A549 (cell line): ENCODE measurements around the gene NPFFR1. TPM values are rescaled to one million over a fixed set of nuclear protein-coding genes. Genes with fewer than 3 reads are reported as not detected.

ENCODE experiments used
- ATAC-seq, 2 experiments: fragments of 200-7000 bp in 1 of 2; fragments of >200 bp in 1 of 2; cut with Nextera tagmentation in 1 of 2; cut with Tn5 transposase in 1 of 2; 3 replicates each; pipeline versions ENCODE4 v1.8.0 to v1.9.1; 2018 to 2020; ENCODE audit warnings: mild to moderate bottlenecking in 1 of 2, moderate library complexity in 1 of 2
- CTCF ChIA-PET: fragments of 300-600 bp; sonication (Branson Sonifier 250); formaldehyde crosslinking; extraction: SDS; loops from one replicate; lab custom pipeline; 2021; ENCODE audit warnings: antibody characterized with exemption, inconsistent platforms; lab: Yijun Ruan, JAX
- POLR2A ChIA-PET: fragments of 350-600 bp; formaldehyde crosslinking; extraction: SDS; loops from one replicate; lab custom pipeline; 2021; ENCODE audit warnings: antibody characterized with exemption, inconsistent platforms; lab: Yijun Ruan, JAX
- DNase-seq, 2 experiments: peaks; one replicate each; pipeline versions ENCODE4 v3.0.0 to v3.0.0-alpha.2; 2011 to 2016; ENCODE audit warnings: low read depth in 1 of 2, low spot score in 1 of 2
- FAIRE-seq: peaks from 2 replicates; lab custom pipeline; 2011; peaks lifted over from hg19 to GRCh38; lab: Jason Lieb, UNC
- H3K27ac ChIP-seq, 2 experiments: fragments of >200 bp; sonication (Bioruptor Twin); formaldehyde crosslinking; 3 replicates each; pipeline ENCODE4 v1.5.1; 2016 to 2017
- H3K4me1 ChIP-seq: fragments of >200 bp; sonication (Bioruptor Twin); formaldehyde crosslinking; 3 replicates; pipeline ENCODE4 v1.6.1; 2016
- H3K4me2 ChIP-seq: fragments of >200 bp; sonication (Bioruptor Twin); formaldehyde crosslinking; 3 replicates; pipeline ENCODE4 v1.6.1; 2016
- H3K4me3 ChIP-seq: fragments of >200 bp; sonication (Bioruptor Twin); formaldehyde crosslinking; 3 replicates; pipeline ENCODE4 v1.5.1; 2016
- H3K9me3 ChIP-seq: fragments of >200 bp; sonication (Bioruptor Twin); formaldehyde crosslinking; 3 replicates; pipeline ENCODE4 v1.6.1; 2016
- BHLHE40 ChIP-seq: IDR thresholded peaks from 2 replicates; pipeline ENCODE4 v1.6.1; 2012; ENCODE audit warnings: low read depth, low read length, inconsistent platforms
- FOSL2 ChIP-seq, 2 experiments: fragments of 450-650 bp in 1 of 2; fragments of >200 bp in 1 of 2; sonication (Bioruptor Twin) in 1 of 2; formaldehyde crosslinking; IDR thresholded peaks; 2 replicates each; pipeline versions ENCODE4 v1.5.0 to v1.6.1; 2016 to 2020; ENCODE audit warnings: mild to moderate bottlenecking in 1 of 2, moderate library complexity in 1 of 2
- GATA3 ChIP-seq: IDR thresholded peaks from 2 replicates; pipeline ENCODE4 v1.6.1; 2012; ENCODE audit warnings: borderline replicate concordance
- HDAC2 ChIP-seq: fragments of 200-600 bp; sonication (generic); IDR thresholded peaks from 2 replicates; pipeline ENCODE4 v1.6.1; 2016
- HOXB13 ChIP-seq: fragments of 250-450 bp; sonication (Bioruptor Pico); IDR thresholded peaks from 2 replicates; pipeline ENCODE4 v1.5.0; 2020; ENCODE audit warnings: low read depth, mild to moderate bottlenecking, moderate library complexity
- JUNB ChIP-seq: fragments of >200 bp; sonication (Bioruptor Twin); formaldehyde crosslinking; IDR thresholded peaks from 2 replicates; pipeline ENCODE4 v1.6.1; 2016
- MYC ChIP-seq: IDR thresholded peaks from 2 replicates; pipeline ENCODE4 v1.6.1; 2012; ENCODE audit warnings: mild to moderate bottlenecking, inconsistent platforms, low read length, improper control_type of control experiment, borderline replicate concordance
- POLR2A ChIP-seq: IDR thresholded peaks from 2 replicates; pipeline ENCODE4 v1.6.1; 2012; ENCODE audit warnings: mild to moderate bottlenecking, low read length
- WGBS: methylation state at CpG from one replicate; pipeline ENCODE4 v1.1.6; 2017; ENCODE audit errors: missing lambda C conversion rate; 5-methylcytosine and 5-hydroxymethylcytosine counted together
- polyA plus RNA-seq, 4 experiments: library from polyadenylated mRNA; depleted of rRNA in 3 of 4; stranded (reverse); fragments of >200 nt; fragmentation: RNase III in 1 of 4; extraction: RNeasy Plus Mini Kit Qiagen cat#74134 plus additional on column Dnase treatment in 1 of 4; gene quantifications; 2 replicates in 3 of 4; 3 replicates in 1 of 4; pipeline ENCODE4 v1.2.3, GENCODE V29; 2011 to 2017
- TF ChIP-seq, protein P1 (sequence below): IDR thresholded peaks from 2 replicates; pipeline ENCODE4 v1.6.1; 2012; ENCODE audit warnings: low read depth, borderline replicate concordance
- TF ChIP-seq, protein P2 (sequence below): fragments of 200-600 bp; sonication (generic); IDR thresholded peaks from 2 replicates; pipeline ENCODE4 v1.6.1; 2016; ENCODE audit warnings: antibody characterized with exemption, mild to moderate bottlenecking, moderate library complexity
- TF ChIP-seq, protein P3 (sequence below): fragments of 250-450 bp; sonication (Bioruptor Pico); IDR thresholded peaks from 2 replicates; pipeline ENCODE4 v1.5.0; 2020; ENCODE audit warnings: low read depth, mild to moderate bottlenecking, moderate library complexity
- TF ChIP-seq, protein P4 (sequence below): fragments of >200 bp; sonication (Bioruptor Twin); formaldehyde crosslinking; IDR thresholded peaks from 3 replicates; pipeline ENCODE4 v1.6.1; 2016
- TF ChIP-seq, protein P5 (sequence below): IDR thresholded peaks from 2 replicates; pipeline ENCODE4 v1.6.1; 2012

Gene NPFFR1
- polyA plus RNA-seq, 2 of the 4 experiments (the other 2 are of a cell fraction) = not detected

DNA sequence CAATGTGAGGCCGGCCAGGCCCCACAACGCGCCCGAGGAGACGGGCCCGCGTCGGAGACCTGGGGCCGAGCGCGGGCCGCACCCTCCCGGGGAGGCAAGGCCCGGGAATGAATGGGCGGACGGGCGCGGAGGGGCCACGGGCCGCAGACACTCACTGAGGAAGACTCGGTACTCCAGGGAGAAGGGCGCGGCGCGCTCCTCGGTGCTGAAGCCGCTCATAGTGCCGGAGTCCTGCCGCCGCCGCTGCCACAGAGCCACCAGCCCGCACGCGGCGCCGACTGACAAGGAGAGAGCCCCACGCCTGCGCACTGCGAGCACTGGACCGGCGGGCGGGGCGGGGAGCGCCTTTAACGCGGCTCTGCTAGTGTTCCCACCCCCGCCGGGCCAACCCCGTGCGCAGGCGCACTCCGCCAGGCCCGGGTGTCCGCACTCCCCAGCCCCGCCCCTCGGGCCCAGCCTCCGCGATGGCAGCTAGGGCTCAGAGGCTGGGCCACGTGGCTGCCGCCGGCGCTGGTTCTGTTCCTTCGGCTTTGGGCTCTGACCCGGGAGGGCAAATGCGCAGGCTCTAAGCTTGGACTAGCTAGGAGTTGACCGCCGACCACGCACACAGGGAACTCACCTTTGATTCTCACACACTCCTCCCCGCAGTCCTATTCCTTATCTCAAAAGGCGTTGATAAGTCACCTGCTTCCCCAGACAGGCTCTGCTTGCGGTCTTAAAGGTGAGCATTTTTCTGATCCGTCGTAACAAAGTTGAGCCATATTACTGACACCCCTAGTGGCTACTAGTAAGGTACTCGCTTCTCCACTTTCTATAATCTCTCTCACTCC is 50.5 kb downstream of the NPFFR1 start, which contains the start of gene PPA1 (continued):
- no peak for TF ChIP-seq BHLHE40
- peak; percentile 98 for TF ChIP-seq MYC
- no peak for TF ChIP-seq JUNB
- TF ChIP-seq, protein P1, sequence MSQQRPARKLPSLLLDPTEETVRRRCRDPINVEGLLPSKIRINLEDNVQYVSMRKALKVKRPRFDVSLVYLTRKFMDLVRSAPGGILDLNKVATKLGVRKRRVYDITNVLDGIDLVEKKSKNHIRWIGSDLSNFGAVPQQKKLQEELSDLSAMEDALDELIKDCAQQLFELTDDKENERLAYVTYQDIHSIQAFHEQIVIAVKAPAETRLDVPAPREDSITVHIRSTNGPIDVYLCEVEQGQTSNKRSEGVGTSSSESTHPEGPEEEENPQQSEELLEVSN = peak; percentile 87

DNA sequence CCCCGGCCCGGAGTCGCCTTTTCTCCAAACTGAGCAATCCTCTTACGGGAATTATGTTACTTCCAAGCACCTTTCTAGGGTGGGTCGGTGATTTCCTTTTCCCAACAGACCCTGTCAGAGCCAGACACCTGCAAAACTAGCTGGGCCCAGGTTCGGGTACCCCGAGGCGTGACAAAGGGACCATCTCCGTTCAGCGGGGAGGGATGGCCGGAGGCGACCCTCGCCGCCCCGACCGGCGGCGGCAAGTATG is 51.0 kb downstream of the NPFFR1 start:
- TF ChIP-seq BHLHE40 = no peak
- TF ChIP-seq, protein P2, sequence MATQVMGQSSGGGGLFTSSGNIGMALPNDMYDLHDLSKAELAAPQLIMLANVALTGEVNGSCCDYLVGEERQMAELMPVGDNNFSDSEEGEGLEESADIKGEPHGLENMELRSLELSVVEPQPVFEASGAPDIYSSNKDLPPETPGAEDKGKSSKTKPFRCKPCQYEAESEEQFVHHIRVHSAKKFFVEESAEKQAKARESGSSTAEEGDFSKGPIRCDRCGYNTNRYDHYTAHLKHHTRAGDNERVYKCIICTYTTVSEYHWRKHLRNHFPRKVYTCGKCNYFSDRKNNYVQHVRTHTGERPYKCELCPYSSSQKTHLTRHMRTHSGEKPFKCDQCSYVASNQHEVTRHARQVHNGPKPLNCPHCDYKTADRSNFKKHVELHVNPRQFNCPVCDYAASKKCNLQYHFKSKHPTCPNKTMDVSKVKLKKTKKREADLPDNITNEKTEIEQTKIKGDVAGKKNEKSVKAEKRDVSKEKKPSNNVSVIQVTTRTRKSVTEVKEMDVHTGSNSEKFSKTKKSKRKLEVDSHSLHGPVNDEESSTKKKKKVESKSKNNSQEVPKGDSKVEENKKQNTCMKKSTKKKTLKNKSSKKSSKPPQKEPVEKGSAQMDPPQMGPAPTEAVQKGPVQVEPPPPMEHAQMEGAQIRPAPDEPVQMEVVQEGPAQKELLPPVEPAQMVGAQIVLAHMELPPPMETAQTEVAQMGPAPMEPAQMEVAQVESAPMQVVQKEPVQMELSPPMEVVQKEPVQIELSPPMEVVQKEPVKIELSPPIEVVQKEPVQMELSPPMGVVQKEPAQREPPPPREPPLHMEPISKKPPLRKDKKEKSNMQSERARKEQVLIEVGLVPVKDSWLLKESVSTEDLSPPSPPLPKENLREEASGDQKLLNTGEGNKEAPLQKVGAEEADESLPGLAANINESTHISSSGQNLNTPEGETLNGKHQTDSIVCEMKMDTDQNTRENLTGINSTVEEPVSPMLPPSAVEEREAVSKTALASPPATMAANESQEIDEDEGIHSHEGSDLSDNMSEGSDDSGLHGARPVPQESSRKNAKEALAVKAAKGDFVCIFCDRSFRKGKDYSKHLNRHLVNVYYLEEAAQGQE = no peak
- no peak; a peak in 1 of 6 replicates for ATAC-seq
- peaks cover 31% of the 10 kb centered on the region for H3K4me1 ChIP-seq
- ChIA-PET POLR2A (interaction anchor here (0.6 to 2.3 kb wide), 11 partner anchors 10 to 155 kb away, joined by 3 to 12 read pairs (median 4); partner anchors contain the start of genes SAR1A and TYSND1), CTCF (interaction anchor here (0.7 to 20.6 kb wide), 10 partner anchors 10 to 155 kb away, joined by 3 to 554 read pairs (median 6); partner anchors contain the start of gene LRRC20)
- H3K4me2 ChIP-seq = peak overlapping the region; percentile 88
- DNase-seq = no peak
- no peaks in the 10 kb centered on the region for H3K9me3 ChIP-seq
- H3K4me3 ChIP-seq = peak overlapping the region; percentile 91
- FAIRE-seq = no peak
- 3% methylated on average over 5 of the region's 18 CpGs for WGBS
- peak overlapping the region; percentile 84 to 89 for H3K27ac ChIP-seq

DNA sequence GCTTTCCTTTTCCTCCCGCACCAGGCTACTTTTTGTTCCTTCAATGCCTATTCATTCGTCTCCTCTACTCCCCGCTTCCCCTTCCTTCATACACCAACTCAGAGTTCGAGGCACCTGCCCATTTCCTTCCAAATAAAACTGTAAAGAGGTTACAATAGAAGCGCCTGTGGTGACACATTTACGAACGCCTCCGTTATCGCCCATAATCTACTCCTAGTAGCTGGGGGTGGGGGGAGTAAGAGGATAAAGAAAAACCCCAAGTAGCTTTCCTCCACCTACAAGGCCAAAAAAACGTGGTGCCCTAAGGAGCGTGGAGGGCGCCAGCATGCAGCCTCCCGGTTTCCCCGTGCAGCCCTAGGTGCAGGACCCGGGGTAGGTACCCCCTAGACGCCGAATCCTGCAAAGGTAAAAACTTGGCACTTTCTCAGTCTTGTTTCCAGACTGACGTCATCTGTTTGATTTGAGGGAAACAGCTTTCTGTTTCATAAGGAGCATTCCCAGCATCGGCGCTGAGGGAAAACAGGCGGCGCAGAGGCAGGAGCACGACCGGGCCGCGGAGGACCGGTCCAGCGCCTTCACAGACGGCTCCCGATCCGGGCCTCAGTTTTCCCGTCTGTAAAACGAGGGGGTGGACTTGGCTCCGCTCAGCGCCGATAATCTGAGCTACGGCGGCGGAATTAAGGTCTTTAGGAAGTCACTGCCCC is 51.5 kb downstream of the NPFFR1 start:
- TF ChIP-seq POLR2A (no peak), HDAC2 (no peak), FOSL2 (IDR thresholded peaks at IDR 0.05) (no peak), FOSL2 (CRISPR knock-in tag; IDR thresholded peaks at IDR 0.05) (peak; percentile 38; the same call in 1 of the 2 replicates), HOXB13 (CRISPR knock-in tag) (no peak), GATA3 (peak; percentile 31; the same call in 1 of the 2 replicates)
- TF ChIP-seq, protein P3, sequence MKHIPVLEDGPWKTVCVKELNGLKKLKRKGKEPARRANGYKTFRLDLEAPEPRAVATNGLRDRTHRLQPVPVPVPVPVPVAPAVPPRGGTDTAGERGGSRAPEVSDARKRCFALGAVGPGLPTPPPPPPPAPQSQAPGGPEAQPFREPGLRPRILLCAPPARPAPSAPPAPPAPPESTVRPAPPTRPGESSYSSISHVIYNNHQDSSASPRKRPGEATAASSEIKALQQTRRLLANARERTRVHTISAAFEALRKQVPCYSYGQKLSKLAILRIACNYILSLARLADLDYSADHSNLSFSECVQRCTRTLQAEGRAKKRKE = no peak
- TF ChIP-seq, protein P4, sequence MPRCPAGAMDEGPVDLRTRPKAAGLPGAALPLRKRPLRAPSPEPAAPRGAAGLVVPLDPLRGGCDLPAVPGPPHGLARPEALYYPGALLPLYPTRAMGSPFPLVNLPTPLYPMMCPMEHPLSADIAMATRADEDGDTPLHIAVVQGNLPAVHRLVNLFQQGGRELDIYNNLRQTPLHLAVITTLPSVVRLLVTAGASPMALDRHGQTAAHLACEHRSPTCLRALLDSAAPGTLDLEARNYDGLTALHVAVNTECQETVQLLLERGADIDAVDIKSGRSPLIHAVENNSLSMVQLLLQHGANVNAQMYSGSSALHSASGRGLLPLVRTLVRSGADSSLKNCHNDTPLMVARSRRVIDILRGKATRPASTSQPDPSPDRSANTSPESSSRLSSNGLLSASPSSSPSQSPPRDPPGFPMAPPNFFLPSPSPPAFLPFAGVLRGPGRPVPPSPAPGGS = no peak
- TF ChIP-seq, protein P5, sequence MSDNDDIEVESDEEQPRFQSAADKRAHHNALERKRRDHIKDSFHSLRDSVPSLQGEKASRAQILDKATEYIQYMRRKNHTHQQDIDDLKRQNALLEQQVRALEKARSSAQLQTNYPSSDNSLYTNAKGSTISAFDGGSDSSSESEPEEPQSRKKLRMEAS = peak; percentile 59; the same call in 1 of the 2 replicates
- TF ChIP-seq, all 56 proteins: peak for 3
- 4% methylated on average over 30 of the region's 39 CpGs for WGBS
- peak overlapping the region; percentile 88 for H3K4me2 ChIP-seq
- no peak for FAIRE-seq
- ATAC-seq = peak; percentile 39 to 48; a peak in 4 of 6 replicates
- peak overlapping the region; percentile 84 to 89 for H3K27ac ChIP-seq
- ChIA-PET POLR2A (interaction anchor here (0.6 to 2.3 kb wide), 9 partner anchors 11 to 172 kb away, joined by 3 to 12 read pairs (median 4); partner anchors contain the start of genes EIF4EBP2, SAR1A and TYSND1), CTCF (interaction anchor here (0.6 to 20.6 kb wide), 15 partner anchors 10 to 172 kb away, joined by 3 to 554 read pairs (median 4); partner anchors contain the start of genes LRRC20 and TYSND1)
- H3K9me3 ChIP-seq = no peaks in the 10 kb centered on the region
- peak overlapping the region; percentile 91 for H3K4me3 ChIP-seq
- peak; percentile 36 to 43 for DNase-seq
- peaks cover 36% of the 10 kb centered on the region for H3K4me1 ChIP-seq
